OCI-M2 (cell line): Measurements from ENCODE around the gene ARTN.

Experiments
- DNase-seq: peaks from one replicate; lab custom pipeline; 2025; ENCODE audit not compliant: unreplicated experiment; lab: John Stamatoyannopoulos, UW

Gene ARTN

DNA sequence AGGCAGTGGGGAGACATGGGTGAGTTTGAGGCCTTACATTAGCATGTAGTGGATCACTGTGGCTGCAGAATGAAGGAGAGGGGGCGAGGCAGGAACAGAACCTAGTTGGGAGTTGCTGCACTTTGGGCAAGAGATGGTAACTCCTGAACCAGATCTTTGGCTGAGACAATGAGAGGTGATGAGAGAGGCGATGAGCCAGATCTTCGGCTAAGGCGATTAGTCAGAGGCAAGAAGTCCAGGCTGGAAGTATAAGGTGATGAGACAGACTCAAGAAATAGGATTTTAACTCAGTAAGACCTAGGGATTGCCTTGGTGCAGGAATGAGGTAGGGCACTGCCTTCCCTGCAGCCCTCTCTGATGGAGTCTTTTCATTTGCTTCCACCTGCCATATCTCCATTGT, 9.1 kb upstream of the ARTN start:
- DNase-seq, result no peak

DNA sequence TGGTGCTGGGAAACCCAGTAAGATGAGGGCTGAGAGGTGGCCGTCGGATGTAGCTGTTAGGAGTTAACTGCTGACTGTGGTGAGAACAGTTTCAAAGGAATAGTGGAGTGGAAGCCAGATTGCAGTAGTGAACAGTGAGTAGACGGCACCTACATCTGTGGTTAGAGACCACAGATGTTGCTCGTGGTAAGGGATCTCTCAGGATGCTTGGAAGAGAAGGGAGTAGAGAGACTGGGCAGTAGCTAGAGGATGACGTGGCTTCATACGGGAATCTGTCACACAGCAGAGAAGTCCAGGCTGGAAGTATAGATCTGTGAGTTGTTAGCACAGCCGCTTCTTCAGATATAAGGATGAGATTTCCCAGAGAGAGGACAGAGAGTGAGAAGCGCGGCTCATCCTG, 7.8 kb upstream of the ARTN start:
- no peak for DNase-seq

DNA sequence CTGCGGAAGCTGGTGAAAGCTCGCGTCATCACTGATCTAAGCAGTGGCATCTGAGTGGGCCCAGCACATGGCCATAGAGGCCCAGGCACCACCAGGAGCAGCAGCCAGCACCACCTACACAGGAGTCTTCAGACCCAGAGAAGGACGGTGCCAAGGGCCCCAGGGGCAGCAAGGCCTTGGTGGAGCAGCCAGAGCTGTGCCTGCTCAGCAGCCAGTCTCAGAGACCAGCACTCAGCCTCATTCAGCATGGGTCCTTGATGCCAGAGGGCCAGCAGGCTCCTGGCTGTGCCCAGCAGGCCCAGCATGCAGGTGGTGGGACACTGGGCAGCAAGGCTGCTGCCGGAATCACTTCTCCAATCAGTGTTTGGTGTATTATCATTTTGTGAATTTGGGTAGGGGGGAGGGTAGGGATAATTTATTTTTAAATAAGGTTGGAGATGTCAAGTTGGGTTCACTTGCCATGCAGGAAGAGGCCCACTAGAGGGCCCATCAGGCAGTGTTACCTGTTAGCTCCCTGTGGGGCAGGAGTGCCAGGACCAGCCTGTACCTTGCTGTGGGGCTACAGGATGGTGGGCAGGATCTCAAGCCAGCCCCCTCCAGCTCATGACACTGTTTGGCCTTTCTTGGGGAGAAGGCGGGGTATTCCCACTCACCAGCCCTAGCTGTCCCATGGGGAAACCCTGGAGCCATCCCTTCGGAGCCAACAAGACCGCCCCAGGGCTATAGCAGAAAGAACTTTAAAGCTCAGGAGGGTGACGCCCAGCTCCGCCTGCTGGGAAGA, 3.2 kb upstream of the ARTN start:
- DNase-seq, result no peak

DNA sequence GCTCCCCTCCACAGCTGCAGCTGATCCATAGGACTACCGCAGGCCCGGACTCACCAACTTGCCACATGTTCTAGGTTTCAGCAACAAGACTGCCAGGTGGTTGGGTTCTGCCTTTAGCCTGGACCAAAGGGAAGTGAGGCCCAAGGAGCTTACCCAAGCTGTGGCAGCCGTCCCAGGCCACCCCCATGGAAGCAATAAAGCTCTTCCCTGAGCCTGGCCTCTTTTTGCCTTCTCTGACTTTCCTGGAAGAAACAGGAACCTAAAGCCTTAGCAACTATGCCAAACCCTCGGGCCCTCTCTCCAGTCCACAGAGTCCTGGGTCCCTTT, 2.7 kb upstream of the ARTN start:
- DNase-seq, result no peak

DNA sequence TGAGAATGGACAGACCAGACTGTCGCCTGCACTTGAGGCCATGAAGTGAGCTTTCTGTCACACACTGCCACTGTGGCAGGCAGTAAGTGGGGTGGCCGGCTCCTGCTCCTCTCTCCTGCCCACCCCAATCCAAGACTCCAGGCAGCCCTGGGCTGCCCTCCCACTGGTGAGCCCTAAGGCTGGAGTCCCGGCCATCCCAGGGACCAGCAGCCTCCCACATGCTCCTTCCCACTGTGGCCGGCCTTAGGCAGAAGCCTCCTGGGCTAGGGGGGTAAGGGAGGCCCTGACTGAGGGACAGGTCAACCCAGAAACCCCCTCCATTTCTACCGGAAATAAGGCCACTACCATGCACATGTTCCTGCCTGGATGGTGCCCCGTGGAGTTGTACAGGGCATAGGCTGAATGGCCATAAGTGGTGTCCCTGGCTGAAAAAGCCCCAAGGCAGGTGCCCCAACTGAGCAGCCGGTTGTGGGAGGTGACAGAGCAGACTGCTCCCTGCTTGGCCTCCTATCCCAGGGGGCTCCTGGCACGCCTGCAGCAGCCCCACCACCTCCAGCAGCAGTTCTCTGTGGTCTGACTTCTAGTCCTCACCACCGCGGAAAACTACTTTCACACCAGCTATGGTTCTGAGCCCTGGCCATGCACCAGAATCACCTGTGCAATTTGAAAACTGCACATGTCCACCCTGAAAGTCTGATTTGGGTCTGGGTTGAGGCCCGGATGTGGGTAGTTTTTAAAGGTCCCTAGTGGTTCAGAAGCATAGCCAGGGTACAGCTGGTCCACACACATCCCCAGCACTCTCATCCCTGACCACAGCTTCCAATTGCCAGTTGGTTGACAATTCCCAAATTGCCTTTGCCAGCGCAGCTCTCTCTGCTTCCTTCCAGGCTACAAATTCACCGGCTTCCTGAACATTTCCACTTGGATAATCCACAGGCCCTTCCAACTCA, 1.6 kb upstream of the ARTN start:
- DNase-seq, result no peak

DNA sequence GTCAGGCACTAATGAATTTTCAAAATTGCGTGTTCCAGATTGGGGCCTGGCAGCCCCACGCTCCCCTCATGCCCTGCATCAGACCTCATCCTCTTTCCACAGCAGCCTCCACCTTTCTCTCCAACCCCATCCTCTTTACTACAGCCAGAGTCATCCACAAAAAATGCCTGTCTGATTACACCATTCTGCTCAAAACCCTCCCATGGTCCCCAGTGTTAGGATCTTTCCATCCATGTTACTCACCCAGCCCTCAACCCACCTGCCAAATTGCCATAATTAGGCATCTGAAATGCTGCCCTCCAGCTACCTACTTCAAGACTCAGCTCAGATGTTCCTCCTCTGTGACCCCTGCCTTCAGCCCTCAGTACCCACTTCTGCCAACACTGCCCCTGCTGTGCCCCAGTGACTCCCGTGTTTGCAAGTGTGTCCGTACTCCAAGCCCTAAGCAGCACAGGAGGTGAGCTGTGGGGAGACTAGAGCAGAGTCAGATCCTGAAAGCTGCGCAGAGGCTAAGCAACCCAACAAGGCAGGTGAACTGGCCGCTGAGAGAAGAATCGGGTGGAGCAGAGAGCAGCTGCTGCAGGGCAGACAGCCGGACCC, 715 bp upstream of the ARTN start:
- DNase-seq, result no peak

DNA sequence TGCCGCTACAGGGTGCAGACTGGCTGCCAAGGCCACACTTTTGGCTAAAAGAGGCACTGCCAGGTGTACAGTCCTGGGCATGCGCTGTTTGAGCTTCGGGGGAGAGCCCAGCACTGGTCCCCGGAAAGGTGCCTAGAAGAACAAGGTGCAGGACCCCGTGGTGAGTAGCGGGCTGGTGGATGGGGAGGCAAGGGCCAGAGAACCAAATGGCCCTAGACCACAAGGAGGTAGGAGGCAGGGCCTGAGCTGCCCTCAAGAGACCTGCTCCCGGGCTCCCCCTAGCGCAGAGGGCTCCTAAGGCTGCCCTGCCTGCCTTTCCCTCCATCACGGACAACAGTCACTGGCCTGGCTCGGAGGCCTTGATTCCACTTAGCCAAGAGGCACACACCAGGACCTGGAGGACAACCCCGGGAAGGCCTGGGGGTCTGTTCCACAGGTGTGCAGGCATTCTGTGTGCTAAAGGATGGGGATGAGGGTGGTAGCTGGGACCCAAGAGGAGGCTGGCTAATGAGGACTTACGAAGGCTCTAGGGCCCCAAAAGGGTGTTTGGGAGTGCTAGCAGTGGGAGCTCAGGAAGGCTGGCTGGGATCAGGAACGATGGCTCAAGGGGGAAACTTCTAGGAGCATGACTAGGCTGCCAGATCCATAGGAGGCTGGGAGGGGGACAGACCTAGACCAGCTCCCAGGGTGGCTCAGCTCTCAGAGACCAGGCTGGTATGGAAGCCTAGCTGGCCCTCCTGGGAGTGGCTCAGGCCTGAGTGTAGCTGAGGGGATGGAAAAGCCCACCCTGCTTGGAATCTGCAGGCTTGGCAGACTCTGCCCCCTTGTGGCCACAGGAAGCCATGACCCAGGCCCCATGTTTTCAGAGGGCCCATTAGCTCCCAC, 742 bp downstream of the ARTN start:
- no peak for DNase-seq

DNA sequence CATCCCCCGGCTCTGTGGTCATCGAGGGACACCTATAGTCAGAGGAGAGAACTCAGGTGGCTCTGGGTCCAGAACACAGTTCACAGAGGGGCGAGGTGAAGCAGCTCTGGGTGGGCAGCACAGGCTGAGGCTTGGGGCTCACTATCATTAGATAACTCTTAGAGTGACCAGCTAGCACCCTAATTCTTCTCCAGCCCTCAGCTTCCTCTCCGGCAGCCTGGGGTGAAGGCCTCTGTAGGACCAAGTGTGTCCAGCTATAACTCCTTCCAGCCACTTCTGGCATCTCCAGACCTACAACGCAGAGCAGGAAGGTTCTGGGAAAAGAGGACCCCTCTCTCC, 1.4 kb downstream of the ARTN start:
- no peak for DNase-seq

DNA sequence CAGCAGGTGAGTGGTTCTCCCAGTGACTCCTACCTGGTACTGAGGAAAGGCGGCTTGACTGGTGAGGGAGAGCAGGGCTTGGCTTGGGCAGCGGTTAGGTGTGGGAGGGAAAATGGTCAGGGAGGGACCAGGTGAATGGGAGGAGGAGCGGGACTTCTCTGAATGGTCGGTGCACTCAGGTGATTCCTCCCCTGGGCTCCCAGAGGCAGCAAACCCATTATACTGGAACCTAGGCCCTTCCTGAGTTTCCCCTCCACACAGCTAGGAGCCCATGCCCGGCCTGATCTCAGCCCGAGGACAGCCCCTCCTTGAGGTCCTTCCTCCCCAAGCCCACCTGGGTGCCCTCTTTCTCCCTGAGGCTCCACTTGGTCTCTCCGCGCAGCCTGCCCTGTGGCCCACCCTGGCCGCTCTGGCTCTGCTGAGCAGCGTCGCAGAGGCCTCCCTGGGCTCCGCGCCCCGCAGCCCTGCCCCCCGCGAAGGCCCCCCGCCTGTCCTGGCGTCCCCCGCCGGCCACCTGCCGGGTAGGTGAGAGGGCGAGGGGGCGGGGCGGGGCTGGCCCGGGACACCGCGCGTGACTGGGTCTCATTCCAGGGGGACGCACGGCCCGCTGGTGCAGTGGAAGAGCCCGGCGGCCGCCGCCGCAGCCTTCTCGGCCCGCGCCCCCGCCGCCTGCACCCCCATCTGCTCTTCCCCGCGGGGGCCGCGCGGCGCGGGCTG, 2.3 kb downstream of the ARTN start:
- no peak for DNase-seq

DNA sequence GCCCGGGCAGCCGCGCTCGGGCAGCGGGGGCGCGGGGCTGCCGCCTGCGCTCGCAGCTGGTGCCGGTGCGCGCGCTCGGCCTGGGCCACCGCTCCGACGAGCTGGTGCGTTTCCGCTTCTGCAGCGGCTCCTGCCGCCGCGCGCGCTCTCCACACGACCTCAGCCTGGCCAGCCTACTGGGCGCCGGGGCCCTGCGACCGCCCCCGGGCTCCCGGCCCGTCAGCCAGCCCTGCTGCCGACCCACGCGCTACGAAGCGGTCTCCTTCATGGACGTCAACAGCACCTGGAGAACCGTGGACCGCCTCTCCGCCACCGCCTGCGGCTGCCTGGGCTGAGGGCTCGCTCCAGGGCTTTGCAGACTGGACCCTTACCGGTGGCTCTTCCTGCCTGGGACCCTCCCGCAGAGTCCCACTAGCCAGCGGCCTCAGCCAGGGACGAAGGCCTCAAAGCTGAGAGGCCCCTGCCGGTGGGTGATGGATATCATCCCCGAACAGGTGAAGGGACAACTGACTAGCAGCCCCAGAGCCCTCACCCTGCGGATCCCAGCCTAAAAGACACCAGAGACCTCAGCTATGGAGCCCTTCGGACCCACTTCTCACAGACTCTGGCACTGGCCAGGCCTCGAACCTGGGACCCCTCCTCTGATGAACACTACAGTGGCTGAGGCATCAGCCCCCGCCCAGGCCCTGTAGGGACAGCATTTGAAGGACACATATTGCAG, 3.0 kb downstream of the ARTN start:
- DNase-seq, result no peak

DNA sequence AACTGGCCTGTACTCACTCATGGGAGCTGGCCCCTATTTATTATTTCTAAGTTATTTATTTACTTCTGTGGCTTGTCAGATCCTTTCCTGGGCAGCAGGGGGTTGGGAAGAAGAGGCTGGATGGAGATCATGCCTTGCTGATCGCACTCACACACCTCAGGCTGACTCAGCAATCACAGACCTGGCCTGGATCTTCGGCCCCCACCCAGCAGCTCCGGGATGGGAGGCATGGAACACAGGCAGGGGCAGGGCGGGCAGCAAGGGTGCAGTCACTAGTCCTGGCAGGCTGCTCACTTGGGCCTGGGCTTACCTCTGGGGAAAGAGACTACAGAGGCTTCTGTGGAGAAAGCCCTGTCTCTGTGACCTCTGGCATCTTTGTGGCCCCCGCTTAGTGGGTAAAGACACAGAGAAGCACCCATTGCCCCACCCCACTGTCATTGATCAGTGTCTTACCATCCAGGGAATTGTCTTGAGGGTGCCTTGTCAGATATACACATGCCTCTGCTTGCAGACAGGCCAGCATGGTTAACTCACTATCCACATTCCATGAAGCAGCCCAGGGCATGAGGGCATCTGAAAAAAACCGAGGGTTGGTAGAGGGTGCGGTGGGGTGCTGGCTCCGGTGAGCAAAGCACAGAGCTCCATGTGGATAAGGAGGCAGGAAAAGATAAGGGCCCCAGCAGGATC, 3.7 kb downstream of the ARTN start:
- DNase-seq, result no peak

DNA sequence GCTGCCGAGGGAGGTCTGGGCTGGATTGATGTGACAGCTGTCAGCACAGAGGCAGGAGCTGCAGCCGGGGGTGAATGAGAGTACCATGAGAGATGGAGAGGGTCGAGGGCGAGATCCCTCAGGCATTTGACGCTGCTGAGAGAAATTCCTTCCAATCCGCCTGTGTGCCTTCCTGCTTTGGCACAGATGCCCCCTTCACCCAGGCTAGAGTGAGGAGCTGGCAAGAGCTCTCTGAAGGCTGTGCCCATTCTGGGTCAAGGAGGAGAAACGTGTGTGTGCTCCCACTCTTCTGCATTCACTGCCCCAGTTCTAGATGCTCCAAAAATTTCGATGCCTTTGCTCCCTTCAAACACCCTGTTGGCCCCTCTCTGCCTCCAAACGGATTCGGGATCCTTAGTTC, 4.8 kb downstream of the ARTN start:
- DNase-seq, result no peak

DNA sequence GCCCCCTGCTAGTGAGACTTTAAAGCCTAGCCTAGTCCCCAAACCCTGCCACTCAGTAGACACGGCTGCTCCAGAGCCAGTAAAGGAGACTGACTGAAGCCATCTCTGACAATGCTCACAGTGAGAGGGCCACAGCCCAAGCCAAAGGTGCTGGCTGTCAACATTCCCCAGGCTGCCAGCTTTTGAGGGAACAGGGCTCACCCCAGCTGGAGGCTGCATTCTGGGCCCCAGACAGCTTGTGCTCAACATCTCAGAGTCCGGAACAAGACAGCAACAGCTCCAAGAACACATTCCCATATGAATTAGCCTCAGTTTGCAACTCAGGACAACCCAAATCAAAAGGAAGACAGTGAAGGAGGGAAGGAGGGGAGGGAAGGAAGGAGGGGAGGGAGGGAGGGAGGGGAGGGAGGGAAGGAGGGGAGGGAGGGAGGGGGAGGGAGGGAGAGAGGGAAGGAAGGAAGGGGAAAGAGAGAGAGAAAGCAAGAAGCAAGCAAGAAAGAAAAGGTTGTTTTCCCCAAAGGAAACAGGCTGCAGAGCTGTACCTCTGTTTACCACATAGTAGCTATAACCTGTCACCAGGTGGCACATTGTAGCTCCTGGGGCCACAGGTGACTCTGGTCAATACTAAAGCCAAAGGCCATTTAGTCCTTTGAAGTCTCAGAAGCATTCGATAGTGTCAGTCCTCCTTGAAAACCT, 5.4 kb downstream of the ARTN start:
- no peak for DNase-seq

DNA sequence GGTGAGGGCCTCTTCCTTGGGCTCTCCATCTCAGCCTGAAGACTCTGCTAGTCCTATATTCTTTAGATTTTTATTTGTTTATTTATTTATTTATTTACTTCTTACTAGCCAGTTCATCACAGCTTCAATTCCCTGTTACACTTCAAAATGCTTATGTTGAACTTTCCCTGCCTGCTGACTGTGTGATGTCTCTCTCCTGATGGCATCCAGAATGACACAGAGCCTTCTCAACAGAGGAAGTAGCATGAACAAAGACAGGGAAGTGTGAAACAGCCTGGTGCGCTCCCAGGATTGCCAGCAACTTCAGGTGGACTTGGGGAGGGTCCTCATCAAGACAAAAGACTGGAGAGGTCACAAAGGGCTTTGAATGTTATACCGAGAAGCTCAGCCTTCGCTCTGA, 8.8 kb downstream of the ARTN start:
- no peak for DNase-seq

DNA sequence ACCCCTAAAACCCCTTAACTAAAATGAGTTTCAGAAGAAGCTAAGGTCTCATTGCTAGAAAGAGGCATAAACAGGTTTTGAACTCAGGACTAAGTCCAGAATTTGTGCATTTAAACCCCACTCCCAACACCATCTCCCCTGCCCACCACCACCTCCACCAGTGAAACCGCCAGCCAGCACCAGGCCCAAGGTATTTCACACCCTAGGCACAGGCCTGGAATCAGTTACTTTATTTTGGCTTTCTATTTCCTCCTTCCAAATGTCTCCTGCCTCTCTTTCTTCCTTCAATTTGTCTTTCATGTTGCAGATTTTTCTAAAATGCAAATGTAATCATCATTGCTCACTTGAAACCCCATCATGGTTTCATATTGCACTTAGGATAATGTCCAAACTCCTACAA, 11.3 kb downstream of the ARTN start:
- no peak for DNase-seq

DNA sequence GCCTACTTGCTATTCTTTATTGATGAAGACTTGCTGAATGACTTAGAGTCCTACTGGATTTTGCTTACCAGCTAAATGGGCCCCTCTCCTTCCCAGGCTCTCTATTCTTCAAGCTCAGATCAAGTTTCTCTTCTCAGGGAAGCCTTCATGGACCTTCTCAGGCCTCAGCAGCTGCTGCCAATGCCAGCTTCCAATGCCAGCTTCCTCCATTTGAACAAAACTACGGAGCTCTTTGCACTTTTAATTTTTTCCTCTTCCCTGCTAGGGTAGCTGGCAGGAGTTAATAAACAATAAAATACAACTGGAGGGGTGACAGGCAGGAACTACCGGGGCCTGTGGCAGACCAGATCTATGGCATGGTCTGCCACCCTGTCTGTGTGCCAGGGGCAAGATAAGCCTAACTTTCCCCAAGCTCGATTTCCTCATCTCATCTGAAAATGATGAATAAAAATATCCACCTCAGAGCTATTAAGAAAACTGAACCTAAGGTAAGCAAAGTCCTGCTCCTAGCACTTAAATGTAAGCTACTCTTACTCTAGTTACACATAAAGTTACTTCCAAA, 12.2 kb downstream of the ARTN start:
- DNase-seq, result no peak

DNA sequence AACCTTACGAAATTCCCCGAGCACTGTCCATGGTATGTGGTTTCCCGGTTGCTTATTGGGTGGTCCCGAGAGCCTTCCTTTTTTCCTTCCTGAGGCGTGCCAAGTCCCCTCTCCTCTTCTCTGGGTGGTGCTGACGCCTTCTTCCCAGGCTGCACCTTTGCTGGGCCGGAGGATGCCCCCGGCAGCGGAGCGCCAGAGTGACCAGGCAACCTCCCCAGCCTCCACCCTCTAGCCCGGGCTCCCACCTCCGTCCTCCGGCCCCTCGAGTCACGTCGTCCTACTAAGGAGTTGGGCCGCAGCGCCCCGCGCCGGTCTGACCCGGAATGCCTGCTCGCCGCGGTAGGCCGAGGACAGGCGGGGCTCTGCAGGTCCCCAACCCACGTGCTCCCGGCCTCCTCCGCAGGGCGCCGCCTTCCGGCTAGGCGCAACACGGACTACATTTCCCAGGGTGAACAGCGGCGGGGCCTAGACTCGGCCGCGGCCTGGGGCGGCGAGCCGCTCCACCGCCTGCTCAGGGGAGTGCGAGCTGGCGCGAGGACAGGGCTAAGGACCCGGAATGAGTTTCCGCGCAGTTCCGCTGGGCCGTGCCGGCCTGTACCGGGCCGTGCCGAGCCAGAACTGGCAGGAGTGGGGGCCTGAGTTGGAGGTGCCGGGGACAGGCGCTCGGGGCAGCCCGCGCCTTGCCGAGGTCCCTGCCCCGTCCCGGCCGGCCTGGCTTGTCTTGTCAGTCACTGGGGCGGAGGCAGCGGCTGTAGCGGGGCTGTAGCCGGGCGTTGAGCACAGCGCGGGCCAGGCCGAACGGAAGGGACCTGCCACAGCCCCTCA, 12.8 kb downstream of the ARTN start, which contains the start of gene IPO13:
IPO13 (plus strand) TSS at position 715 of the 825 bp plus-strand sequence. CDS start 651 bp downstream, outside the sequence.
- DNase-seq, result peak; percentile 86
